GM21717 (cell line): ENCODE measurements around the gene RCC1.
"Not testable (repeated sequence)": the region's sequence is repeated elsewhere in the genome, so short reads cannot be mapped to it uniquely, and the experiment has no call there.

ENCODE experiments used
- ATAC-seq: cut with Tn5 transposase; IDR thresholded peaks from one replicate; pipeline ENCODE4 v1.9.1; 2021; ENCODE audit warnings: mild to moderate bottlenecking, moderate library complexity; ENCODE audit not compliant: unreplicated experiment

RCC1 gene

GRCh38 chr1:28510970-28511440 lies 5.2 kb downstream of the RCC1 start:
- ATAC-seq, result no peak

- no peak for ATAC-seq
Measured at GRCh38 chr1:28512058-28512611, 6.3 kb downstream of the RCC1 start.

- not testable (repeated sequence) for ATAC-seq
Measured at GRCh38 chr1:28514445-28514933, 8.6 kb downstream of the RCC1 start.

GRCh38 chr1:28516518-28516956 lies 10.7 kb downstream of the RCC1 start:
- no peak for ATAC-seq

GRCh38 chr1:28517649-28517999 lies 11.8 kb downstream of the RCC1 start:
- no peak for ATAC-seq

GRCh38 chr1:28518000-28518744 lies 12.3 kb downstream of the RCC1 start:
- ATAC-seq, result peak; percentile 68

GRCh38 chr1:28518745-28519341 lies 13.0 kb downstream of the RCC1 start:
- peak; percentile 30 for ATAC-seq

- no peak for ATAC-seq
Measured at GRCh38 chr1:28519946-28520725, 14.3 kb downstream of the RCC1 start.

GRCh38 chr1:28520796-28521195 lies 15.0 kb downstream of the RCC1 start:
- ATAC-seq, result not testable (repeated sequence)

- ATAC-seq, result no peak
Measured at GRCh38 chr1:28521502-28522164, 15.8 kb downstream of the RCC1 start.

- not testable (repeated sequence) for ATAC-seq
Measured at GRCh38 chr1:28522537-28522936, 16.7 kb downstream of the RCC1 start.

- not testable (repeated sequence) for ATAC-seq
Measured at GRCh38 chr1:28525002-28525642, 19.3 kb downstream of the RCC1 start.

- ATAC-seq, result no peak
Measured at GRCh38 chr1:28526886-28527285, 21.0 kb downstream of the RCC1 start.

GRCh38 chr1:28530456-28530855 lies 24.6 kb downstream of the RCC1 start:
- no peak for ATAC-seq

- ATAC-seq, result no peak
Measured at GRCh38 chr1:28534671-28535070, 28.8 kb downstream of the RCC1 start.

- no peak for ATAC-seq
Measured at GRCh38 chr1:28535180-28535579, 29.3 kb downstream of the RCC1 start.

- no peak for ATAC-seq
Measured at GRCh38 chr1:28537457-28538199, 31.8 kb downstream of the RCC1 start.

- ATAC-seq, result no peak
Measured at GRCh38 chr1:28538286-28538685, 32.4 kb downstream of the RCC1 start.

- no peak for ATAC-seq
Measured at GRCh38 chr1:28540651-28541050, 34.8 kb downstream of the RCC1 start.
